Colonic mucosa (tissue), 4 donors: ENCODE data around the gene TAAR8. TPM values are rescaled to one million over a fixed set of nuclear protein-coding genes. Genes with fewer than 3 reads are reported as not detected.

Experiments
- DNase-seq: peaks from one replicate; pipeline ENCODE4 v3.0.0-alpha.2; 2020
- H3K27ac ChIP-seq: fragments of 200-600 bp; one replicate; pipeline ENCODE4 v1.8.0; 2021
- H3K27me3 ChIP-seq: fragments of 200-600 bp; one replicate; pipeline ENCODE4 v1.8.0; 2021
- H3K36me3 ChIP-seq: fragments of 200-600 bp; one replicate; pipeline ENCODE4 v1.8.0; 2021
- H3K4me1 ChIP-seq: fragments of 200-600 bp; one replicate; pipeline ENCODE4 v1.8.0; 2021; ENCODE audit warnings: mild to moderate bottlenecking
- H3K4me3 ChIP-seq: fragments of 200-600 bp; one replicate; pipeline ENCODE4 v1.8.0; 2021
- H3K9ac ChIP-seq, 2 donors: one replicate each; pipeline ENCODE4 v1.7.0; 2013; ENCODE audit warnings: control low read depth in 2 of 2, low read depth in 2 of 2, low read length in 2 of 2
- H3K9me3 ChIP-seq: fragments of 200-600 bp; one replicate; pipeline ENCODE4 v1.8.0; 2021
- intact Hi-C: fragments of 100-400 bp; cut with DNase I; formaldehyde crosslinking; loops from one replicate; pipeline ENCODE4 v1.14.1; 2022
- total RNA-seq, 2 donors: library from RNA; stranded (reverse); fragmentation: NEBNext Ultra II Directional in 1 of 2; extraction: Animal tissue kit (Norgen Biotek cat#: 25700) in 1 of 2; gene quantifications; one replicate each; pipeline ENCODE4 v1.2.1, GENCODE V29; 2021
- TF ChIP-seq, protein P1 (sequence below): fragments of 200-600 bp; IDR thresholded peaks from one replicate; pipeline ENCODE4 v1.8.0; 2022; ENCODE audit warnings: antibody characterized with exemption, mild to moderate bottlenecking
- donor health status: healthy.
- donor health status: DM: no; HTN: no; CAD: no.
- donor health status: DM: no; HTN: no; CAD: no.

TAAR8 gene
- total RNA-seq, 2 donors from 2014 or later = not detected

GRCh38 chr6:132570221-132570777 is 17.8 kb downstream of the TAAR8 start, which contains the start of gene TAAR6:
Gene TAAR6 (plus strand): TSS chr6:132570322. CDS start chr6:132570322, 0 bp downstream.
- no peaks in the 10 kb centered on the region for H3K27me3 ChIP-seq
- no peak within 1 kb of the TSS for H3K9ac ChIP-seq
- intact Hi-C loops = no loop called here
- DNase-seq = no peak
- H3K4me1 ChIP-seq = no peaks in the 10 kb centered on the region
- no peaks in the 10 kb centered on the region for H3K36me3 ChIP-seq
- H3K9me3 ChIP-seq = no peaks in the 10 kb centered on the region
- no peak within 1 kb of the TSS for H3K4me3 ChIP-seq
- TF ChIP-seq, protein P1, sequence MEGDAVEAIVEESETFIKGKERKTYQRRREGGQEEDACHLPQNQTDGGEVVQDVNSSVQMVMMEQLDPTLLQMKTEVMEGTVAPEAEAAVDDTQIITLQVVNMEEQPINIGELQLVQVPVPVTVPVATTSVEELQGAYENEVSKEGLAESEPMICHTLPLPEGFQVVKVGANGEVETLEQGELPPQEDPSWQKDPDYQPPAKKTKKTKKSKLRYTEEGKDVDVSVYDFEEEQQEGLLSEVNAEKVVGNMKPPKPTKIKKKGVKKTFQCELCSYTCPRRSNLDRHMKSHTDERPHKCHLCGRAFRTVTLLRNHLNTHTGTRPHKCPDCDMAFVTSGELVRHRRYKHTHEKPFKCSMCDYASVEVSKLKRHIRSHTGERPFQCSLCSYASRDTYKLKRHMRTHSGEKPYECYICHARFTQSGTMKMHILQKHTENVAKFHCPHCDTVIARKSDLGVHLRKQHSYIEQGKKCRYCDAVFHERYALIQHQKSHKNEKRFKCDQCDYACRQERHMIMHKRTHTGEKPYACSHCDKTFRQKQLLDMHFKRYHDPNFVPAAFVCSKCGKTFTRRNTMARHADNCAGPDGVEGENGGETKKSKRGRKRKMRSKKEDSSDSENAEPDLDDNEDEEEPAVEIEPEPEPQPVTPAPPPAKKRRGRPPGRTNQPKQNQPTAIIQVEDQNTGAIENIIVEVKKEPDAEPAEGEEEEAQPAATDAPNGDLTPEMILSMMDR = no peak
- no peak within 1 kb of the TSS for H3K27ac ChIP-seq

GRCh38 chr6:132571774-132572173 is 19.3 kb downstream of the TAAR8 start:
- no peak overlapping the region for H3K27ac ChIP-seq
- H3K27me3 ChIP-seq = no peaks in the 10 kb centered on the region
- TF ChIP-seq, protein P1 = no peak
- H3K36me3 ChIP-seq = no peaks in the 10 kb centered on the region
- H3K4me1 ChIP-seq = no peaks in the 10 kb centered on the region
- no peak overlapping the region for H3K4me3 ChIP-seq
- no peaks in the 10 kb centered on the region for H3K9me3 ChIP-seq
- no peak overlapping the region for H3K9ac ChIP-seq
- intact Hi-C loops = no loop called here
- DNase-seq = no peak

DNA sequence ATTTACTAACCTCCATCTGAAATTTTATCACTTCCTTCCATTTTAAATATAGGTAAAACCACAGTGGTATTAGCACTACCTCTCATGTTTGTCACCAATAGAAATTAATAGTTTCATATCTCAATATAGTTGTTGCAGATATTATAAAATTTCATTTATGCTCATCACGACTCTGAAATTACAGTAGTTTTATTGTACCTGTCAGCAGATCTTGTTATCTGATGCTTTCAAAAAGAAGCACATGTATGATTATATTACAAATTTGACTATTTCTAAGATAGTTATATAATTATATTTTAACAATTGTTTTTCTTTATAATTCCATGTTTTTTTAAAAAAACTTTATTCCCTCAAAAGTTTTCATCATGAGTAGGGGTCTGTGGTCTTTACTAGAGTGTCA is 32.2 kb downstream of the TAAR8 start:
- Histone ChIP-seq H3K4me3 (no peak overlapping the region), H3K27ac (no peak overlapping the region), H3K27me3 (no peaks in the 10 kb centered on the region), H3K9ac (no peak overlapping the region), H3K36me3 (no peaks in the 10 kb centered on the region), H3K9me3 (no peaks in the 10 kb centered on the region), H3K4me1 (no peaks in the 10 kb centered on the region)
- DNase-seq = no peak
- intact Hi-C loops = no loop called here
- TF ChIP-seq, protein P1 = no peak

DNA sequence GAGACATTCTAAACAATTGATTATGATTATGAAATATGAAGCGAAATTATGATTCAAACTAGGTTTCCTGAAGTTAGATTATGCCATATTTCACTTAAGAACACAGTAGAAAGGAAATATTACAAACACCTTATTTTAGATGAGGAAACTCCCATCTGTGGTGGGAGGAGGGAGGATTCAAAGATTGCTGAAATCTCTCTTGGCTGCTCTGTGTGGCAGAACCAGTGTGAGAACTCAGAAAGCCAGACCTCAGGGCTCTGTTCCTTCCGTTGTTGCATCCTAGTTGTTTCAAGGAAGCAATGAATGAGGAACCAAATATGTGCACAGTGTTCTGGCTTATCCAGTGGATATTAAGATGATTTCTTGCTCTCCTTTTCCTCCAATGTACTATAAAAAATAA is 35.0 kb downstream of the TAAR8 start:
- no peaks in the 10 kb centered on the region for H3K36me3 ChIP-seq
- intact Hi-C loops = no loop called here
- H3K27me3 ChIP-seq = no peaks in the 10 kb centered on the region
- no peak for DNase-seq
- no peak overlapping the region for H3K9ac ChIP-seq
- TF ChIP-seq, protein P1 = no peak
- no peaks in the 10 kb centered on the region for H3K4me1 ChIP-seq
- no peak overlapping the region for H3K27ac ChIP-seq
- no peaks in the 10 kb centered on the region for H3K9me3 ChIP-seq
- H3K4me3 ChIP-seq = no peak overlapping the region

- Histone ChIP-seq H3K4me1 (no peaks in the 10 kb centered on the region), H3K9ac (no peak within 1 kb of the TSS), H3K36me3 (no peaks in the 10 kb centered on the region), H3K4me3 (no peak within 1 kb of the TSS), H3K9me3 (no peaks in the 10 kb centered on the region), H3K27me3 (no peaks in the 10 kb centered on the region), H3K27ac (no peak within 1 kb of the TSS)
- intact Hi-C loops = no loop called here
- DNase-seq = no peak
- TF ChIP-seq, protein P1 = no peak
These were observed 37.0 kb downstream of the TAAR8 start, which contains the start of gene TAAR5 for GRCh38 chr6:132589454-132589853. Gene TAAR5 (minus strand): TSS chr6:132589741. CDS start chr6:132589686, 55 bp downstream.
